ENCODE measurements around the gene FBF1. TPM values are rescaled to one million over a fixed set of nuclear protein-coding genes. Genes with fewer than 3 reads are reported as not detected.
A peak's percentile ranks its signal among the peaks of the same experiment; 100 is the strongest.

Gene FBF1
- total and polyA plus RNA-seq, 12 donors: 3.1 to 87.6 (median 17.4) TPM

GRCh38 chr17:75895370-75896155 is 45.3 kb downstream of the FBF1 start:
- peak in 2 of 7 donors; percentile 22 to 24 for DNase-seq
- no peak for TF ChIP-seq POLR2A (IDR thresholded peaks at IDR 0.05)
- TF ChIP-seq CTCF (IDR thresholded peaks at IDR 0.05): peak in 2 of 6 experiments; percentile 25 to 27
- Histone ChIP-seq H3K36me3 (replicated peaks in 1 of 2) (peaks cover 0 to 34% of the 10 kb centered on the region in 2 donors), H3K27me3 (no peaks in the 10 kb centered on the region), H3K9me3 (replicated peaks in 1 of 3) (no peaks in the 10 kb centered on the region), H3K4me1 (replicated peaks in 1 of 2) (peaks cover 11 to 22% of the 10 kb centered on the region in 2 donors), H3K4me3 (peak overlapping the region in 2 of 4 donors; percentile 61 to 84), H3K27ac (peak overlapping the region in 4 of 5 donors; percentile 81 to 96 (median 88))
- intact Hi-C loops (cut with DNase I): loop anchor here in 1 of 2 donors (10.0 kb wide), 1 partner anchor 121 kb away; a partner anchor contains a TSS
- WGBS, 4 donors: 49 to 53% (median 53%) methylated on average over 24 to 28 of the region's 28 CpGs

GRCh38 chr17:75894049-75894733 is 46.7 kb downstream of the FBF1 start:
- peaks cover 0 to 21% of the 10 kb centered on the region in 2 donors for H3K36me3 ChIP-seq (replicated peaks in 1 of 2)
- no peak overlapping the region for H3K27ac ChIP-seq
- peak in 1 of 7 donors; percentile 16 for DNase-seq
- no peaks in the 10 kb centered on the region for H3K27me3 ChIP-seq
- TF ChIP-seq POLR2A (IDR thresholded peaks at IDR 0.05) (no peak), CTCF (IDR thresholded peaks at IDR 0.05) (no peak)
- intact Hi-C loops (cut with DNase I): loop anchor here in 1 of 2 donors (10.0 kb wide), 1 partner anchor 119 kb away; a partner anchor contains a TSS
- H3K4me3 ChIP-seq: no peak overlapping the region
- H3K4me1 ChIP-seq (replicated peaks in 1 of 2): peaks cover 11 to 22% of the 10 kb centered on the region in 2 donors
- 74 to 81% (median 80%) methylated on average over 22 of the region's 22 CpGs for WGBS, 4 donors
- H3K9me3 ChIP-seq (replicated peaks in 1 of 3): no peaks in the 10 kb centered on the region

GRCh38 chr17:75893305-75894048 is 47.4 kb downstream of the FBF1 start:
- 90 to 96% (median 91%) methylated on average over 15 to 18 of the region's 18 CpGs for WGBS, 4 donors
- H3K9me3 ChIP-seq (replicated peaks in 1 of 3): no peaks in the 10 kb centered on the region
- no peaks in the 10 kb centered on the region for H3K27me3 ChIP-seq
- H3K36me3 ChIP-seq (replicated peaks in 1 of 2): peaks cover 0 to 14% of the 10 kb centered on the region in 2 donors
- no peak for DNase-seq
- intact Hi-C loops (cut with DNase I): loop anchor here in 1 of 2 donors (10.0 kb wide), 1 partner anchor 119 kb away; a partner anchor contains a TSS
- no peak overlapping the region for H3K4me3 ChIP-seq
- H3K27ac ChIP-seq: no peak overlapping the region
- no peak for TF ChIP-seq CTCF (IDR thresholded peaks at IDR 0.05)
- no peak for TF ChIP-seq POLR2A (IDR thresholded peaks at IDR 0.05)
- H3K4me1 ChIP-seq (replicated peaks in 1 of 2): peaks cover 11 to 22% of the 10 kb centered on the region in 2 donors

Data from adrenal gland (tissue), 12 donors.